HCT116 (cell line): ENCODE data around the gene CSNK1G1. TPM values are rescaled to one million over a fixed set of nuclear protein-coding genes. Genes with fewer than 3 reads are reported as not detected.

ENCODE experiments used
- ATAC-seq: fragments of 200-7000 bp; cut with Tn5 transposase; 2 replicates; pipeline ENCODE4 v1.9.1; 2020; ENCODE audit warnings: mild to moderate bottlenecking, moderate library complexity
- BruUV-seq: library from RNA; stranded (reverse); fragments of 400-500 nt; replicated peaks from 2 replicates; lab custom pipeline; 2021; lab: Mats Ljungman, UMichigan
- CTCF ChIA-PET: fragments of 300-600 bp; sonication (Branson Sonifier 250); formaldehyde crosslinking; loops from one replicate; lab custom pipeline; 2021; ENCODE audit warnings: antibody characterized with exemption; lab: Charles Lee
- POLR2A ChIA-PET: fragments of 300-600, 350-600 bp; sonication (Branson Sonifier 250); formaldehyde crosslinking; loops from one replicate; lab custom pipeline; 2021; ENCODE audit warnings: antibody characterized with exemption; lab: Charles Lee
- RAD21 ChIA-PET, 2 experiments: fragments of 300-600 bp; sonication (Branson Sonifier 250); formaldehyde crosslinking; loops; one replicate each; lab custom pipeline; 2023; ENCODE audit warnings: low total read pairs in 2 of 2; ENCODE audit not compliant: uncharacterized antibody in 2 of 2, unreplicated experiment in 2 of 2, low non-redundant PET in 1 of 2; lab: Charles Lee
- DNase-seq: peaks from one replicate; pipeline ENCODE4 v3.0.0-alpha.2; 2010; ENCODE audit warnings: low read depth, low spot score
- H2AFZ ChIP-seq: fragments of 200-600 bp; shearing (Covaris generic), sonication (generic); 2 replicates; pipeline ENCODE4 v1.6.1; 2017; ENCODE audit warnings: low read depth, mixed run types, mixed read lengths, antibody characterized with exemption, low read length; ENCODE audit not compliant: poor library complexity, severe bottlenecking
- H3K27ac ChIP-seq: 2 replicates; pipeline ENCODE4 v1.5.1; 2012; ENCODE audit warnings: low read depth, low read length
- H3K27me3 ChIP-seq: fragments of 200-600 bp; sonication (generic); 2 replicates; pipeline ENCODE4 v1.6.1; 2016; ENCODE audit warnings: mixed run types, low read length, mixed read lengths; ENCODE audit not compliant: insufficient read depth
- H3K36me3 ChIP-seq, 2 experiments: fragments of 200-500 bp in 1 of 2; fragments of 200-600 bp in 1 of 2; sonication (Bioruptor generic) in 1 of 2; sonication (generic) in 1 of 2; 2 replicates each; pipeline versions ENCODE4 v1.5.1 to v1.6.1; 2014 to 2016; ENCODE audit warnings: low read length in 2 of 2, inconsistent platforms in 1 of 2, mixed read lengths in 1 of 2, mixed run types in 1 of 2; ENCODE audit not compliant: insufficient read depth in 2 of 2, control insufficient read depth in 1 of 2
- H3K4me1 ChIP-seq, 2 experiments: fragments of 200-600 bp in 1 of 2; sonication (generic) in 1 of 2; 2 replicates each; pipeline versions ENCODE4 v1.5.1 to v1.6.1; 2012 to 2017; ENCODE audit warnings: low read length in 2 of 2, inconsistent platforms in 1 of 2, mild to moderate bottlenecking in 1 of 2, mixed read lengths in 1 of 2, mixed run types in 1 of 2, moderate library complexity in 1 of 2; ENCODE audit not compliant: insufficient read depth in 2 of 2, control insufficient read depth in 1 of 2
- H3K4me2 ChIP-seq: fragments of 200-600 bp; sonication (generic); 2 replicates; pipeline ENCODE4 v1.6.1; 2017; ENCODE audit warnings: mixed run types, low read length, mixed read lengths
- H3K4me3 ChIP-seq, 2 experiments: fragments of 200-600 bp in 1 of 2; sonication (generic) in 1 of 2; replicated peaks in 1 of 2; 2 replicates each; pipeline ENCODE4 v1.5.1; 2011 to 2016; ENCODE audit warnings: low read length in 2 of 2, control low read depth in 1 of 2, low read depth in 1 of 2, mild to moderate bottlenecking in 1 of 2, mixed read lengths in 1 of 2, mixed run types in 1 of 2
- H3K79me2 ChIP-seq: fragments of 200-600 bp; sonication (generic); 2 replicates; pipeline ENCODE4 v1.6.1; 2017; ENCODE audit warnings: mild to moderate bottlenecking, mixed run types, low read length, moderate library complexity, mixed read lengths; ENCODE audit not compliant: insufficient read depth
- H3K9ac ChIP-seq: fragments of 200-600 bp; sonication (generic); 2 replicates; pipeline ENCODE4 v1.6.1; 2016; ENCODE audit warnings: low read length, mixed read lengths
- H3K9me2 ChIP-seq: fragments of 200-600 bp; sonication (generic), shearing (Covaris generic); 2 replicates; pipeline ENCODE4 v1.6.1; 2017; ENCODE audit warnings: mixed run types, mild to moderate bottlenecking, moderate library complexity; ENCODE audit not compliant: insufficient read depth
- H3K9me3 ChIP-seq, 2 experiments: fragments of 200-500 bp in 1 of 2; fragments of 200-600 bp in 1 of 2; sonication (Bioruptor generic) in 1 of 2; sonication (generic) in 1 of 2; 2 replicates each; pipeline ENCODE4 v1.6.1; 2014 to 2017; ENCODE audit warnings: low read length in 2 of 2, mixed read lengths in 2 of 2, inconsistent platforms in 1 of 2, low read depth in 1 of 2, mild to moderate bottlenecking in 1 of 2, mixed run types in 1 of 2, moderate library complexity in 1 of 2; ENCODE audit not compliant: control insufficient read depth in 1 of 2, insufficient read depth in 1 of 2
- H4K20me1 ChIP-seq: fragments of 200-600 bp; sonication (generic), shearing (Covaris generic); 2 replicates; pipeline ENCODE4 v1.6.1; 2017; ENCODE audit warnings: mixed run types, mild to moderate bottlenecking, moderate library complexity; ENCODE audit not compliant: insufficient read depth
- ATF3 ChIP-seq: IDR thresholded peaks from 2 replicates; pipeline ENCODE4 v1.6.1; 2012
- CBX3 ChIP-seq: IDR thresholded peaks from 2 replicates; pipeline ENCODE4 v1.6.1; 2012; ENCODE audit warnings: low read depth
- CTCF ChIP-seq, 3 experiments: fragments of 200-600 bp in 1 of 3; sonication (generic) in 1 of 3; IDR thresholded peaks in 2 of 3; conservative IDR thresholded peaks in 1 of 3; 2 replicates each; pipeline ENCODE4 v1.5.1; 2012 to 2017; ENCODE audit warnings: low read depth in 2 of 3, low read length in 2 of 3, antibody characterized with exemption in 1 of 3, borderline replicate concordance in 1 of 3, control low read depth in 1 of 3, mild to moderate bottlenecking in 1 of 3, mixed read lengths in 1 of 3, mixed run types in 1 of 3, moderate library complexity in 1 of 3; ENCODE audit not compliant: insufficient read depth in 1 of 3
- EGR1 ChIP-seq: IDR thresholded peaks from 2 replicates; pipeline ENCODE4 v1.6.1; 2012; ENCODE audit warnings: low read depth
- ELF1 ChIP-seq: IDR thresholded peaks from 2 replicates; pipeline ENCODE4 v1.6.1; 2012; ENCODE audit warnings: low read depth, borderline replicate concordance
- EZH2phosphoT487 ChIP-seq: fragments of 200-600 bp; IDR thresholded peaks from 2 replicates; pipeline ENCODE4 v1.6.1; 2018; ENCODE audit warnings: antibody characterized with exemption, borderline replicate concordance
- JUND ChIP-seq: IDR thresholded peaks from 2 replicates; pipeline ENCODE4 v1.6.1; 2012
- MAX ChIP-seq: IDR thresholded peaks from 2 replicates; pipeline ENCODE4 v1.6.1; 2012
- POLR2AphosphoS5 ChIP-seq: IDR thresholded peaks from 2 replicates; pipeline ENCODE4 v1.6.1; 2011; ENCODE audit warnings: mild to moderate bottlenecking, low read depth, low read length, moderate library complexity
- RAD21 ChIP-seq: IDR thresholded peaks from 2 replicates; pipeline ENCODE4 v1.6.1; 2012; ENCODE audit warnings: low read depth, mild to moderate bottlenecking
- REST ChIP-seq: IDR thresholded peaks from 2 replicates; pipeline ENCODE4 v1.6.1; 2012; ENCODE audit warnings: low read depth
- SIN3A ChIP-seq: IDR thresholded peaks from 2 replicates; pipeline ENCODE4 v1.6.1; 2012; ENCODE audit warnings: low read depth
- SP1 ChIP-seq: IDR thresholded peaks from 2 replicates; pipeline ENCODE4 v1.6.1; 2012; ENCODE audit warnings: low read depth
- SRF ChIP-seq: IDR thresholded peaks from 2 replicates; pipeline ENCODE4 v1.6.1; 2012; ENCODE audit warnings: low read depth
- intact Hi-C: fragments of 100-400 bp; cut with micrococcal nuclease; formaldehyde crosslinking; loops from 2 replicates; pipeline ENCODE4 v1.10.0; 2022
- total RNA-seq: library from RNA; stranded (reverse); gene quantifications from one replicate; pipeline ENCODE4 v1.2.1, GENCODE V29; 2021; ENCODE audit not compliant: unreplicated experiment

Gene CSNK1G1
- total RNA-seq, 1 experiment from 2014 or later: 21.1 TPM

GRCh38 chr15:64225804-64226203 lies 130.2 kb downstream of the CSNK1G1 start:
- Histone ChIP-seq H3K4me2 (no peak overlapping the region), H2AFZ (no peak overlapping the region), H3K36me3 (no peaks in the 10 kb centered on the region), H3K9me3 (no peaks in the 10 kb centered on the region), H3K79me2 (peaks cover 7% of the 10 kb centered on the region), H4K20me1 (no peaks in the 10 kb centered on the region), H3K27ac (no peak overlapping the region), H3K4me3 (no peak overlapping the region), H3K4me1 (no peaks in the 10 kb centered on the region), H3K9me2 (no peaks in the 10 kb centered on the region)
- intact Hi-C loops: no loop called here
- ChIA-PET RAD21 (no interaction called here), POLR2A (no interaction called here), CTCF (no interaction called here)
- BruUV-seq: no TSS peak
- DNase-seq (no peak), ATAC-seq (no peak)
- TF ChIP-seq MAX: no peak
- no peak for TF ChIP-seq RAD21
- TF ChIP-seq SIN3A: no peak
- no peak for TF ChIP-seq SP1
- TF ChIP-seq JUND: no peak
- no peak for TF ChIP-seq ELF1
- TF ChIP-seq ATF3: no peak
- TF ChIP-seq REST: no peak
- TF ChIP-seq EGR1: no peak
- TF ChIP-seq CBX3: no peak
- TF ChIP-seq EZH2phosphoT487: no peak
- TF ChIP-seq CTCF (IDR thresholded peaks at IDR 0.05 in 2 of 3, conservative IDR thresholded peaks at IDR 0.05 in 1 of 3; ENCODE audit: borderline replicate concordance in 1 of 3, insufficient read depth in 1 of 3, low read depth in 2 of 3, low read length in 2 of 3): no peak
- TF ChIP-seq POLR2AphosphoS5: no peak
- no peak for TF ChIP-seq SRF
- TF ChIP-seq, all 23 proteins: peak for 0
- no peak overlapping the region for H3K9ac ChIP-seq
- H3K27me3 ChIP-seq: no peaks in the 10 kb centered on the region
